CD4-positive, alpha-beta T cell (primary cell): Measurements from ENCODE around the gene HEATR5A. TPM values are rescaled to one million over a fixed set of nuclear protein-coding genes. Genes with fewer than 3 reads are reported as not detected.

Source experiments
- ATAC-seq: fragments of 200-7000 bp; cut with Tn5 transposase; one replicate; pipeline ENCODE4 v1.10.0; 2022; ENCODE audit warnings: mild to moderate bottlenecking; ENCODE audit not compliant: poor library complexity
- CTCF ChIA-PET: fragments of 350-600 bp; sonication (Branson Sonifier 250); formaldehyde crosslinking; loops from one replicate; lab custom pipeline; 2021; ENCODE audit warnings: antibody characterized with exemption, inconsistent platforms; lab: Charles Lee
- POLR2A ChIA-PET: fragments of 350-600 bp; sonication (Branson Sonifier 250); formaldehyde crosslinking; loops from one replicate; lab custom pipeline; 2021; ENCODE audit warnings: antibody characterized with exemption, inconsistent platforms; lab: Charles Lee
- DNase-seq, 14 experiments: peaks; one replicate each; pipeline ENCODE4 v3.0.0-alpha.2; 2013 to 2020; ENCODE audit warnings: mixed read lengths in 2 of 14
- H3K27ac ChIP-seq, 2 donors: one replicate each; pipeline versions ENCODE4 v1.5.1 to v1.7.0; 2013; ENCODE audit warnings: low read length in 2 of 2, low read depth in 1 of 2, mild to moderate bottlenecking in 1 of 2
- H3K27me3 ChIP-seq, 2 experiments: 1 replicate in 1 of 2; 2 replicates in 1 of 2; pipeline versions ENCODE4 v1.6.1 to v1.7.0; 2013; ENCODE audit warnings: low read length in 2 of 2, control low read depth in 1 of 2, mild to moderate bottlenecking in 1 of 2, moderate library complexity in 1 of 2; ENCODE audit not compliant: insufficient read depth in 2 of 2, control insufficient read depth in 1 of 2
- H3K36me3 ChIP-seq: one replicate; pipeline ENCODE4 v1.6.1; 2013; ENCODE audit warnings: low read length, control low read depth; ENCODE audit not compliant: insufficient read depth
- H3K4me1 ChIP-seq: one replicate; pipeline ENCODE4 v1.6.1; 2013; ENCODE audit warnings: low read length, control low read depth; ENCODE audit not compliant: insufficient read depth
- H3K4me3 ChIP-seq: one replicate; pipeline ENCODE4 v1.5.1; 2013; ENCODE audit warnings: mild to moderate bottlenecking, low read length, moderate library complexity
- H3K9me3 ChIP-seq, 2 experiments: 1 replicate in 1 of 2; 2 replicates in 1 of 2; pipeline versions ENCODE4 v1.6.1 to v1.7.0; 2013; ENCODE audit warnings: low read length in 2 of 2, mild to moderate bottlenecking in 2 of 2, control low read depth in 1 of 2, moderate library complexity in 1 of 2; ENCODE audit not compliant: control insufficient read depth in 1 of 2, insufficient read depth in 1 of 2
- H3K27ac Mint-ChIP-seq: one replicate; pipeline ENCODE4 v1.8.0; 2020; ENCODE audit warnings: mixed read lengths
- H3K27me3 Mint-ChIP-seq: one replicate; pipeline ENCODE4 v1.8.0; 2021; ENCODE audit warnings: mixed read lengths
- H3K36me3 Mint-ChIP-seq: one replicate; pipeline ENCODE4 v1.8.0; 2021; ENCODE audit warnings: low read depth, mixed read lengths
- H3K4me1 Mint-ChIP-seq: one replicate; pipeline ENCODE4 v1.8.0; 2021; ENCODE audit warnings: low read depth, mixed read lengths
- H3K4me3 Mint-ChIP-seq: one replicate; pipeline ENCODE4 v1.8.0; 2020; ENCODE audit warnings: mild to moderate bottlenecking, mixed read lengths
- H3K9me3 Mint-ChIP-seq: one replicate; pipeline ENCODE4 v1.8.0; 2020; ENCODE audit warnings: mixed read lengths
- CTCF ChIP-seq: fragments of 200-600 bp; IDR thresholded peaks from one replicate; pipeline ENCODE4 v1.8.0; 2022; ENCODE audit warnings: antibody characterized with exemption, mild to moderate bottlenecking
- intact Hi-C, 2 experiments: fragments of 100-400 bp; cut with DNase I in 1 of 2; cut with micrococcal nuclease in 1 of 2; formaldehyde crosslinking; loops; one replicate each; pipeline versions ENCODE4 v1.15.1 to v1.9.0; 2023 to 2025; cut with DNase I, micrococcal nuclease
- total RNA-seq, 174 experiments: library from RNA in 2 of 174; stranded (reverse) in 2 of 174; gene quantifications; one replicate each; pipeline ENCODE4 v1.2.3 and lab custom pipeline; 2021 to 2026

Gene HEATR5A
- total RNA-seq, 2 experiments from 2014 or later, result 5.2 to 5.5 TPM

GRCh38 chr14:31287294-31287972, 132.9 kb downstream of the HEATR5A start:
- TF ChIP-seq CTCF, result no peak
- Histone ChIP-seq H3K4me3 (no peak overlapping the region), H3K27ac (no peak overlapping the region), H3K9me3 (no peaks in the 10 kb centered on the region), H3K36me3 (no peaks in the 10 kb centered on the region), H3K27me3 (no peaks in the 10 kb centered on the region), H3K4me1 (no peaks in the 10 kb centered on the region)
- ATAC-seq (no peak), DNase-seq (no peak)
- H3K4me3 Mint-ChIP-seq, result no peak overlapping the region
- intact Hi-C loops, result no loop called here
- H3K27ac Mint-ChIP-seq, result no peak overlapping the region
- H3K4me1 Mint-ChIP-seq, result no peaks in the 10 kb centered on the region
- no peaks in the 10 kb centered on the region for H3K36me3 Mint-ChIP-seq
- no peaks in the 10 kb centered on the region for H3K9me3 Mint-ChIP-seq
- POLR2A ChIA-PET, result no interaction called here
- CTCF ChIA-PET, result interaction anchor here (1.5 kb wide), 1 partner anchor 18 kb away, joined by 3 read pairs; no protein-coding TSS in a partner anchor
- H3K27me3 Mint-ChIP-seq, result no peaks in the 10 kb centered on the region

GRCh38 chr14:31286456-31287293, 133.7 kb downstream of the HEATR5A start:
- Histone ChIP-seq H3K4me3 (no peak overlapping the region), H3K27me3 (no peaks in the 10 kb centered on the region), H3K9me3 (no peaks in the 10 kb centered on the region), H3K4me1 (no peaks in the 10 kb centered on the region), H3K27ac (no peak overlapping the region), H3K36me3 (no peaks in the 10 kb centered on the region)
- Mint-ChIP-seq H3K4me1 (no peaks in the 10 kb centered on the region), H3K27ac (no peak overlapping the region), H3K9me3 (no peaks in the 10 kb centered on the region), H3K27me3 (no peaks in the 10 kb centered on the region), H3K36me3 (no peaks in the 10 kb centered on the region), H3K4me3 (no peak overlapping the region)
- ChIA-PET POLR2A (interaction anchor here (0.6 kb wide), 1 partner anchor 52 kb away, joined by 4 read pairs; no protein-coding TSS in a partner anchor), CTCF (interaction anchor here (1.5 kb wide), 1 partner anchor 17 kb away, joined by 3 read pairs; no protein-coding TSS in a partner anchor)
- peak; percentile 16 for TF ChIP-seq CTCF
- DNase-seq, result peak in 5 of 14 experiments; percentile 4 to 52 (median 34)
- ATAC-seq, result no peak
- intact Hi-C loops, result no loop called here

GRCh38 chr14:31283578-31284252, 136.6 kb downstream of the HEATR5A start:
- Mint-ChIP-seq H3K9me3 (peaks cover 4% of the 10 kb centered on the region), H3K4me1 (no peaks in the 10 kb centered on the region), H3K27me3 (no peaks in the 10 kb centered on the region), H3K36me3 (no peaks in the 10 kb centered on the region), H3K4me3 (no peak overlapping the region), H3K27ac (no peak overlapping the region)
- no peak overlapping the region for H3K4me3 ChIP-seq
- DNase-seq (peak in 2 of 14 experiments; percentile 24 to 43), ATAC-seq (no peak)
- TF ChIP-seq CTCF, result no peak
- POLR2A ChIA-PET, result no interaction called here
- H3K27me3 ChIP-seq, result no peaks in the 10 kb centered on the region
- CTCF ChIA-PET, result no interaction called here
- intact Hi-C loops, result no loop called here
- no peaks in the 10 kb centered on the region for H3K36me3 ChIP-seq
- H3K4me1 ChIP-seq, result no peaks in the 10 kb centered on the region
- no peak overlapping the region for H3K27ac ChIP-seq
- peaks cover 0 to 3% of the 10 kb centered on the region in 2 experiments for H3K9me3 ChIP-seq
